ENCODE results near the gene SELENOI. TPM values are rescaled to one million over a fixed set of nuclear protein-coding genes. Genes with fewer than 3 reads are reported as not detected.

The SELENOI gene
- total and polyA plus RNA-seq, 2 of the 4 experiments (the other 2 are of a cell fraction), result 5.1 to 25.1 TPM

- CTCF ChIA-PET, result no interaction called here
- Histone ChIP-seq H3K9me3 (ENCODE audit: control insufficient read depth, insufficient read depth, low read length) (no peaks in the 10 kb centered on the region), H3K23ac (ENCODE audit: low read depth, low read length) (no peak overlapping the region), H2AK9ac (replicated peaks; ENCODE audit: low read depth, low read length, poor library complexity) (no peak overlapping the region), H3K36me3 (ENCODE audit: control insufficient read depth, insufficient read depth, low read length) (no peaks in the 10 kb centered on the region), H4K91ac (ENCODE audit: insufficient read depth, low read depth, low read length) (no peak overlapping the region), H4K5ac (ENCODE audit: low read depth, low read length) (no peak overlapping the region), H4K20me1 (ENCODE audit: insufficient read depth, low read length) (no peaks in the 10 kb centered on the region), H4K8ac (ENCODE audit: low read depth in 2 of 2, low read length in 2 of 2) (no peak overlapping the region), H2BK120ac (ENCODE audit: low read depth, low read length) (no peak overlapping the region), H3K56ac (ENCODE audit: extremely low read depth, insufficient read depth, low read length) (no peak overlapping the region), H2AK5ac (ENCODE audit: low read depth, low read length) (no peak overlapping the region), H2BK15ac (ENCODE audit: low read depth, low read length) (no peak overlapping the region), H2BK5ac (ENCODE audit: low read depth, low read length, poor library complexity, severe bottlenecking) (no peak overlapping the region), H3K27me3 (ENCODE audit: control insufficient read depth, insufficient read depth, low read length) (peaks cover 1% of the 10 kb centered on the region; the same call in 1 of the 2 replicates), H2BK20ac (ENCODE audit: low read depth, low read length) (no peak overlapping the region), H2AFZ (replicated peaks; ENCODE audit: low read length, poor library complexity) (no peak overlapping the region), H3K4me3 (ENCODE audit: insufficient read depth, low read depth, low read length) (no peak overlapping the region), H3K27ac (ENCODE audit: insufficient read depth, low read length) (no peak overlapping the region), H3K18ac (ENCODE audit: low read depth, low read length) (no peak overlapping the region), H3K4me1 (ENCODE audit: control insufficient read depth, insufficient read depth, low read length) (no peaks in the 10 kb centered on the region), H3K4me2 (ENCODE audit: low read depth, low read length) (no peak overlapping the region), H3K9ac (ENCODE audit: low read depth, low read length) (no peak overlapping the region), H3K9me1 (ENCODE audit: insufficient read depth, low read length) (no peaks in the 10 kb centered on the region), H3K14ac (replicated peaks; ENCODE audit: low read depth, low read length) (no peak overlapping the region), H3K79me1 (ENCODE audit: low read depth in 1 of 2, low read length in 2 of 2) (peaks cover 12 to 16% of the 10 kb centered on the region in 2 experiments; a peak in 3 of 4 replicates), H3K4ac (ENCODE audit: low read depth, low read length) (no peak overlapping the region)
- ATAC-seq (ENCODE audit: low read depth), result no peak
- in situ Hi-C loops (cut with MboI; ENCODE audit: low sequenced_read_pairs), result loop anchor here (25.0 kb wide), 1 partner anchor 379 kb away; no protein-coding TSS in a partner anchor
- no CpG with 5 or more reads among the region's 3 CpGs for WGBS, 2 experiments (ENCODE audit: extremely low coverage in 2 of 2, insufficient read length in 1 of 2)
- intact Hi-C loops (cut with micrococcal nuclease), result loop anchor here (10.0 kb wide), 2 partner anchors 366 to 404 kb away; no protein-coding TSS in a partner anchor
- DNase-seq, result no peak
- dilution Hi-C loops (cut with HindIII; ENCODE audit: low sequenced_read_pairs, unreplicated experiment), result no loop called here
- no TSS peak for BruUV-seq (replicated peaks)
- TF ChIP-seq CEBPB (IDR thresholded peaks at IDR 0.05; ENCODE audit: low read depth, low read length), result no peak
- no peak for TF ChIP-seq MAZ (IDR thresholded peaks at IDR 0.05; ENCODE audit: borderline replicate concordance, low read depth, low read length)
- TF ChIP-seq SMC3 (IDR thresholded peaks at IDR 0.05; ENCODE audit: low read depth, low read length), result no peak
- no peak for TF ChIP-seq POLR2A (IDR thresholded peaks at IDR 0.05; ENCODE audit: low read depth, low read length)
- TF ChIP-seq MAFK (IDR thresholded peaks at IDR 0.05; ENCODE audit: low read depth, low read length), result no peak
- no peak for TF ChIP-seq FOS (IDR thresholded peaks at IDR 0.05; ENCODE audit: low read depth, low read length)
- no peak for TF ChIP-seq RFX5 (IDR thresholded peaks at IDR 0.05; ENCODE audit: low read depth, low read length)
- POLR2A ChIA-PET (ENCODE audit: unreplicated experiment), result no interaction called here
These were observed 5.1 kb upstream of the SELENOI start for GRCh38 chr2:26340831-26341230.
